ENCODE data around the gene GIN1. TPM values are rescaled to one million over a fixed set of nuclear protein-coding genes. Genes with fewer than 3 reads are reported as not detected.

Gene GIN1
- total and polyA plus RNA-seq, 2 of the 4 experiments (the other 2 are of a cell fraction), result 2.9 to 3.1 TPM

DNA sequence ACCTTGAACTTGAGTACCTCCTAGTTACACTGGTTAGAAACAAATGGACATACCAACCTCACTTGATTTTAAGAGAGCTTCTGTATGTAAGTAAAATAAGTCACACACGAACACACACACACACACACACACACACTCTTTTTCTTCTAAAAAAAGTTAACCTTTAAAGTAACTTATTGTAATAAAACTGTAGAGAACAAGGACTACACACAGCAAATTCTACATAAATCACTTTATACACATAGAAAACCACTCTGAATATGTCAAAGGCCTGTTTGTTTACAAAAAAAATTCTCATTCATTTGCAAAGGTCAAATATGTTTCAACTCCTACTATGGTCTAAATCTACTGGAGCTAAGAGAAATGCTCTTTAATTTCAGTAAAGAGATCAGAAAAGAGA is 29.1 kb downstream of the GIN1 start:
- H3K56ac ChIP-seq (ENCODE audit: extremely low read depth, insufficient read depth, low read length), result no peak overlapping the region
- intact Hi-C loops (cut with micrococcal nuclease) (no loop called here), dilution Hi-C loops (cut with HindIII; ENCODE audit: low sequenced_read_pairs, unreplicated experiment) (no loop called here), in situ Hi-C loops (cut with MboI; ENCODE audit: low sequenced_read_pairs) (no loop called here)
- H3K4me1 ChIP-seq (ENCODE audit: control insufficient read depth, insufficient read depth, low read length), result no peaks in the 10 kb centered on the region
- H2AK9ac ChIP-seq (replicated peaks; ENCODE audit: low read depth, low read length, poor library complexity), result no peak overlapping the region
- H3K36me3 ChIP-seq (ENCODE audit: control insufficient read depth, insufficient read depth, low read length), result no peaks in the 10 kb centered on the region; the same call in 1 of the 2 replicates
- BruUV-seq (replicated peaks), result no TSS peak
- H3K4ac ChIP-seq (ENCODE audit: low read depth, low read length), result no peak overlapping the region
- H2AFZ ChIP-seq (replicated peaks; ENCODE audit: low read length, poor library complexity), result no peak overlapping the region
- H2BK15ac ChIP-seq (ENCODE audit: low read depth, low read length), result no peak overlapping the region
- no peak overlapping the region for H4K91ac ChIP-seq (ENCODE audit: insufficient read depth, low read depth, low read length)
- no peak for TF ChIP-seq CEBPB (IDR thresholded peaks at IDR 0.05; ENCODE audit: low read depth, low read length)
- TF ChIP-seq, protein P1, sequence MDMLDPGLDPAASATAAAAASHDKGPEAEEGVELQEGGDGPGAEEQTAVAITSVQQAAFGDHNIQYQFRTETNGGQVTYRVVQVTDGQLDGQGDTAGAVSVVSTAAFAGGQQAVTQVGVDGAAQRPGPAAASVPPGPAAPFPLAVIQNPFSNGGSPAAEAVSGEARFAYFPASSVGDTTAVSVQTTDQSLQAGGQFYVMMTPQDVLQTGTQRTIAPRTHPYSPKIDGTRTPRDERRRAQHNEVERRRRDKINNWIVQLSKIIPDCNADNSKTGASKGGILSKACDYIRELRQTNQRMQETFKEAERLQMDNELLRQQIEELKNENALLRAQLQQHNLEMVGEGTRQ (IDR thresholded peaks at IDR 0.05; ENCODE audit: low read depth, low read length), result no peak
- TF ChIP-seq RFX5 (IDR thresholded peaks at IDR 0.05; ENCODE audit: low read depth, low read length), result no peak
- TF ChIP-seq NFE2L2 (IDR thresholded peaks at IDR 0.05; ENCODE audit: low read depth, low read length), result no peak
- no peak for TF ChIP-seq MAFK (IDR thresholded peaks at IDR 0.05; ENCODE audit: low read depth, low read length)
- TF ChIP-seq POLR2A (IDR thresholded peaks at IDR 0.05; ENCODE audit: low read depth, low read length), result no peak
- TF ChIP-seq RAD21 (IDR thresholded peaks at IDR 0.05; ENCODE audit: low read length), result no peak
- no peak for DNase-seq
- no peaks in the 10 kb centered on the region for H3K9me1 ChIP-seq (ENCODE audit: insufficient read depth, low read length)
- no peak overlapping the region for H3K9ac ChIP-seq (ENCODE audit: low read depth, low read length)
- H3K27ac ChIP-seq (ENCODE audit: insufficient read depth, low read length), result no peak overlapping the region
- no peaks in the 10 kb centered on the region; a peak in 1 of 4 replicates for H3K79me1 ChIP-seq (ENCODE audit: low read depth in 1 of 2, low read length in 2 of 2)
- ChIA-PET CTCF (no interaction called here), POLR2A (ENCODE audit: unreplicated experiment) (interaction anchor here (0.6 kb wide), 1 partner anchor 27 kb away, joined by 3 read pairs; no protein-coding TSS in a partner anchor)
- no peaks in the 10 kb centered on the region for H3K9me3 ChIP-seq (ENCODE audit: control insufficient read depth, insufficient read depth, low read length)
- no peaks in the 10 kb centered on the region for H3K27me3 ChIP-seq (ENCODE audit: control insufficient read depth, insufficient read depth, low read length)
- no peak overlapping the region for H3K4me3 ChIP-seq (ENCODE audit: insufficient read depth, low read depth, low read length)
- no peaks in the 10 kb centered on the region for H4K20me1 ChIP-seq (ENCODE audit: insufficient read depth, low read length)
- H2AK5ac ChIP-seq (ENCODE audit: low read depth, low read length), result no peak overlapping the region
- no peak overlapping the region for H2BK20ac ChIP-seq (ENCODE audit: low read depth, low read length)
- H4K8ac ChIP-seq (ENCODE audit: low read depth in 2 of 2, low read length in 2 of 2), result no peak overlapping the region
- H3K14ac ChIP-seq (replicated peaks; ENCODE audit: low read depth, low read length), result no peak overlapping the region
- H3K18ac ChIP-seq (ENCODE audit: low read depth, low read length), result no peak overlapping the region
- no peak overlapping the region for H2BK120ac ChIP-seq (ENCODE audit: low read depth, low read length)
- H3K4me2 ChIP-seq (ENCODE audit: low read depth, low read length), result no peak overlapping the region
- H2BK5ac ChIP-seq (ENCODE audit: low read depth, low read length, poor library complexity, severe bottlenecking), result no peak overlapping the region
- no CpG with 5 or more reads among the region's 1 CpG for WGBS, 2 experiments (ENCODE audit: extremely low coverage in 2 of 2, insufficient read length in 1 of 2)
- H3K23ac ChIP-seq (ENCODE audit: low read depth, low read length), result no peak overlapping the region
- H4K5ac ChIP-seq (ENCODE audit: low read depth, low read length), result no peak overlapping the region
- ATAC-seq (ENCODE audit: low read depth), result no peak

Data from IMR-90 (cell line).